GDM1 (cell line): ENCODE results near the gene KCNT2.
"Not testable (repeated sequence)": the region's sequence is repeated elsewhere in the genome, so short reads cannot be mapped to it uniquely, and the experiment has no call there.

Experiments used
- DNase-seq: peaks from one replicate; lab custom pipeline; 2025; lab: John Stamatoyannopoulos, UW

KCNT2 gene

GRCh38 chr1:196312739-196313138, 295.5 kb downstream of the KCNT2 start:
- DNase-seq = no peak

- no peak for DNase-seq
Observed at GRCh38 chr1:196309386-196309785, 298.9 kb downstream of the KCNT2 start.

- no peak for DNase-seq
Observed at GRCh38 chr1:196308176-196308575, 300.1 kb downstream of the KCNT2 start.

GRCh38 chr1:196306421-196306820, 301.8 kb downstream of the KCNT2 start:
- no peak for DNase-seq

- DNase-seq = no peak
Observed at GRCh38 chr1:196305216-196305615, 303.0 kb downstream of the KCNT2 start.

- no peak for DNase-seq
Observed at GRCh38 chr1:196302981-196303380, 305.3 kb downstream of the KCNT2 start.

GRCh38 chr1:196302420-196302819, 305.8 kb downstream of the KCNT2 start:
- no peak for DNase-seq

- DNase-seq = no peak
Observed at GRCh38 chr1:196295766-196296165, 312.5 kb downstream of the KCNT2 start.

GRCh38 chr1:196278816-196279215, 329.4 kb downstream of the KCNT2 start:
- DNase-seq = no peak

- DNase-seq = no peak
Observed at GRCh38 chr1:196277860-196278259, 330.4 kb downstream of the KCNT2 start.

- DNase-seq = no peak
Observed at GRCh38 chr1:196271212-196271947, 336.9 kb downstream of the KCNT2 start.

- not testable (repeated sequence) for DNase-seq
Observed at GRCh38 chr1:196263086-196263485, 345.2 kb downstream of the KCNT2 start.

GRCh38 chr1:196260270-196260669, 348.0 kb downstream of the KCNT2 start:
- DNase-seq = no peak

GRCh38 chr1:196259316-196259715, 348.9 kb downstream of the KCNT2 start:
- DNase-seq = no peak

- DNase-seq = no peak
Observed at GRCh38 chr1:196255762-196256161, 352.5 kb downstream of the KCNT2 start.

- DNase-seq = no peak
Observed at GRCh38 chr1:196229546-196229945, 378.7 kb downstream of the KCNT2 start.

GRCh38 chr1:196214866-196215265, 393.4 kb downstream of the KCNT2 start:
- DNase-seq = no peak

GRCh38 chr1:196209983-196210382, 398.3 kb downstream of the KCNT2 start:
- no peak for DNase-seq

- no peak for DNase-seq
Observed at GRCh38 chr1:196209265-196209664, 399.0 kb downstream of the KCNT2 start.

GRCh38 chr1:196207612-196208217, 400.5 kb downstream of the KCNT2 start:
- DNase-seq = no peak

- no peak for DNase-seq
Observed at GRCh38 chr1:196205882-196206281, 402.4 kb downstream of the KCNT2 start.

- no peak for DNase-seq
Observed at GRCh38 chr1:196196486-196196885, 411.8 kb downstream of the KCNT2 start.

GRCh38 chr1:196193896-196194559, 414.2 kb downstream of the KCNT2 start:
- no peak for DNase-seq
